COLO829 (cell line): ENCODE measurements around the gene XIRP2.

Experiments used
- DNase-seq: peaks from one replicate; pipeline ENCODE4 v3.0.0; 2012; ENCODE audit warnings: low spot score

XIRP2 gene

GRCh38 chr2:166888180-166888579, at the start of gene XIRP2:
Gene XIRP2, plus strand, starts transcription at chr2:166888480. Its CDS starts 15,003 bp downstream, at chr2:166903483.
- no peak for DNase-seq

- no peak for DNase-seq
These were observed 47.1 kb upstream of the XIRP2 start for GRCh38 chr2:166841152-166841551.

- no peak for DNase-seq
These were observed 46.6 kb upstream of the XIRP2 start for GRCh38 chr2:166841679-166842078.

GRCh38 chr2:166844111-166844510, 44.2 kb upstream of the XIRP2 start:
- DNase-seq: no peak

- no peak for DNase-seq
These were observed 25.7 kb upstream of the XIRP2 start for GRCh38 chr2:166862468-166863132.

GRCh38 chr2:166867874-166868514, 20.3 kb upstream of the XIRP2 start:
- DNase-seq: no peak

- no peak for DNase-seq
These were observed 17.9 kb upstream of the XIRP2 start for GRCh38 chr2:166870346-166870745.

- DNase-seq: no peak
These were observed 7.1 kb upstream of the XIRP2 start for GRCh38 chr2:166881177-166881576.

- DNase-seq: no peak
These were observed 5.4 kb upstream of the XIRP2 start for GRCh38 chr2:166882851-166883250.

- DNase-seq: no peak
These were observed 3.4 kb downstream of the XIRP2 start for GRCh38 chr2:166891727-166892126.

- DNase-seq: no peak
These were observed 4.1 kb downstream of the XIRP2 start for GRCh38 chr2:166892397-166892796.

GRCh38 chr2:166895243-166895642, 7.0 kb downstream of the XIRP2 start:
- DNase-seq: no peak

- DNase-seq: no peak
These were observed 9.4 kb downstream of the XIRP2 start for GRCh38 chr2:166897666-166898065.

GRCh38 chr2:166899676-166900075, 11.4 kb downstream of the XIRP2 start:
- DNase-seq: no peak

- no peak for DNase-seq
These were observed 12.4 kb downstream of the XIRP2 start for GRCh38 chr2:166900700-166901099.

- no peak for DNase-seq
These were observed 13.1 kb downstream of the XIRP2 start for GRCh38 chr2:166901336-166901735.

GRCh38 chr2:166916987-166917386, 28.7 kb downstream of the XIRP2 start:
- DNase-seq: no peak

GRCh38 chr2:166917415-166917814, 29.1 kb downstream of the XIRP2 start:
- no peak for DNase-seq

- DNase-seq: no peak
These were observed 33.1 kb downstream of the XIRP2 start for GRCh38 chr2:166921261-166921896.

GRCh38 chr2:166924967-166925366, 36.7 kb downstream of the XIRP2 start:
- no peak for DNase-seq

- no peak for DNase-seq
These were observed 38.4 kb downstream of the XIRP2 start for GRCh38 chr2:166926657-166927056.

- peak; percentile 60 for DNase-seq
These were observed 43.8 kb downstream of the XIRP2 start for GRCh38 chr2:166932032-166932431.

GRCh38 chr2:166934817-166935216, 46.5 kb downstream of the XIRP2 start:
- DNase-seq: no peak
